Kidney epithelial cell (primary cell): ENCODE measurements around the gene PUS7. TPM values are rescaled to one million over a fixed set of nuclear protein-coding genes. Genes with fewer than 3 reads are reported as not detected.
A peak's percentile ranks its signal among the peaks of the same experiment; 100 is the strongest.
"Not testable (repeated sequence)": the region's sequence is repeated elsewhere in the genome, so short reads cannot be mapped to it uniquely, and the experiment has no call there.

Experiments
- DNase-seq: peaks from one replicate; pipeline ENCODE4 v3.0.0-alpha.2; 2010; ENCODE audit warnings: low read depth
- H3K27me3 ChIP-seq: 2 replicates; pipeline ENCODE4 v1.6.0; 2011; ENCODE audit warnings: low read length; ENCODE audit not compliant: control insufficient read depth, insufficient read depth
- H3K36me3 ChIP-seq: 2 replicates; pipeline ENCODE4 v1.5.1; 2011; ENCODE audit warnings: low read length; ENCODE audit not compliant: control insufficient read depth, insufficient read depth
- H3K4me3 ChIP-seq: 2 replicates; pipeline ENCODE4 v1.5.1; 2011; ENCODE audit warnings: low read depth, mild to moderate bottlenecking, control low read depth, low read length
- CTCF ChIP-seq: IDR thresholded peaks from 2 replicates; pipeline ENCODE4 v1.5.1; 2011; ENCODE audit warnings: mild to moderate bottlenecking, moderate library complexity, low read length, control low read depth, inconsistent platforms; ENCODE audit not compliant: insufficient read depth, poor library complexity, severe bottlenecking
- total RNA-seq: library from RNA; depleted of rRNA; stranded (reverse); fragments of >200 nt; gene quantifications from 2 replicates; pipeline ENCODE4 v1.2.3, GENCODE V29; 2015

Gene PUS7
- total RNA-seq, 1 donor from 2014 or later, result 18.2 TPM

- Histone ChIP-seq H3K27me3 (no peaks in the 10 kb centered on the region), H3K4me3 (no peak overlapping the region), H3K36me3 (no peaks in the 10 kb centered on the region)
- peak; percentile 39 for TF ChIP-seq CTCF
- no peak for DNase-seq
These were observed 92.1 kb downstream of the PUS7 start for GRCh38 chr7:105429746-105430612.

GRCh38 chr7:105426606-105427146, 95.4 kb downstream of the PUS7 start:
- TF ChIP-seq CTCF, result no peak
- Histone ChIP-seq H3K4me3 (no peak overlapping the region), H3K36me3 (no peaks in the 10 kb centered on the region), H3K27me3 (no peaks in the 10 kb centered on the region)
- DNase-seq, result no peak

DNA sequence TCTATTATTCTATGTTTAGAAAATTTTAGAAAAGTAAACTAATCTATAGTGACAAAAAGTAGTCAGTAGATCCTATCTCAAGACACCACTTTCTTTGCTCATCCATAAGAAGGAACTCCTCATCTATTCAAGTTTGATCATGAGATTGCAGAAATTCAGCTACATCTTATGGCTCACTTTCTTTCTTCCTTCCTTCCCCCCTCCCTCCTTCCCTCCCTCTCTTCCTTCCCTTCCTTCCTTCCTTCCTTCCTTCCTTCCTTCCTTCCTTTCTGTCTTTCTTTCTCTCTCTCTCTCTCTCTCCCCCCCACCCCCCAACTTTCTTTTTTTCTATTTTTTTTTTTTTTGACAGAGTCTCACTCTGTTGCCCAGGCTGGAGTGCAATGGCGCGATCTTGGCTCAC, 98.1 kb downstream of the PUS7 start:
- no peak for DNase-seq
- Histone ChIP-seq H3K4me3 (no peak overlapping the region), H3K27me3 (no peaks in the 10 kb centered on the region), H3K36me3 (no peaks in the 10 kb centered on the region)
- TF ChIP-seq CTCF, result no peak

- no peak for TF ChIP-seq CTCF
- Histone ChIP-seq H3K4me3 (no peak overlapping the region), H3K27me3 (no peaks in the 10 kb centered on the region), H3K36me3 (no peaks in the 10 kb centered on the region)
- no peak for DNase-seq
These were observed 108.1 kb downstream of the PUS7 start for GRCh38 chr7:105413887-105414437.

DNA sequence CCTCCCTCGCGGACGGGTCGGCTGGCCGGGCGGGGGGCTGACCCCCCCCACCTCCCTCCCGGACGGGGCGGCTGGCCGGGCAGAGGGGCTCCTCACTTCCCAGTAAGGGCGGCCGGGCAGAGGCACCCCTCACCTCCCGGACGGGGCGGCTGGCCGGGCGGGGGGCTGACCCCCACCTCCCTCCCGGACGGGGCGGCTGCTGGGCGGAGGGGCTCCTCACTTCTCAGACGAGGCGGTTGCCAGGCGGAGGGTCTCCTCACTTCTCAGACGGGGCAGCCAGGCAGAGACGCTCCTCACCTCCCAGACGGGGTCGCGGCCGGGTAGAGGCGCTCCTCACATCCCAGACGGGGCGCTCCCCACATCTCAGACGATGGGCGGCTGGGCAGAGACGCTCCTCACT, 111.3 kb downstream of the PUS7 start:
- not testable (repeated sequence) for DNase-seq, H3K36me3 ChIP-seq, H3K4me3 ChIP-seq, H3K27me3 ChIP-seq

- DNase-seq, H3K36me3 ChIP-seq, H3K27me3 ChIP-seq, H3K4me3 ChIP-seq: not testable (repeated sequence)
These were observed 112.3 kb downstream of the PUS7 start for GRCh38 chr7:105409775-105410174.
